HFFc6 (cell line): ENCODE data around the gene CNOT1. TPM values are rescaled to one million over a fixed set of nuclear protein-coding genes. Genes with fewer than 3 reads are reported as not detected.

Experiments
- DNase-seq: peaks from one replicate; pipeline ENCODE4 v3.0.0-alpha.2; 2018
- H3K27ac Mint-ChIP-seq: 2 replicates; pipeline ENCODE4 v1.8.0; 2020; ENCODE audit warnings: mild to moderate bottlenecking, mixed read lengths
- H3K27me3 Mint-ChIP-seq: 2 replicates; pipeline ENCODE4 v1.8.0; 2021; ENCODE audit warnings: mild to moderate bottlenecking, moderate library complexity, mixed read lengths; ENCODE audit not compliant: insufficient read depth
- H3K36me3 Mint-ChIP-seq: 2 replicates; pipeline ENCODE4 v1.8.0; 2021; ENCODE audit warnings: low read depth, mixed read lengths
- H3K4me1 Mint-ChIP-seq: 2 replicates; pipeline ENCODE4 v1.8.0; 2020; ENCODE audit warnings: low read depth, mixed read lengths
- H3K4me3 Mint-ChIP-seq: 2 replicates; pipeline ENCODE4 v1.8.0; 2020; ENCODE audit warnings: mild to moderate bottlenecking, moderate library complexity, mixed read lengths
- H3K9me3 Mint-ChIP-seq: 2 replicates; pipeline ENCODE4 v1.8.0; 2020; ENCODE audit warnings: mild to moderate bottlenecking, mixed read lengths
- CTCF ChIP-seq: fragments of 200-600 bp; sonication (generic); IDR thresholded peaks from 2 replicates; pipeline ENCODE4 v1.5.0; 2021; ENCODE audit warnings: antibody characterized with exemption, mild to moderate bottlenecking
- total RNA-seq, 6 experiments: library from RNA; stranded (reverse); fragmentation: NEBNext Ultra II Directional; extraction: Animal tissue kit (Norgen Biotek cat#: 25700); gene quantifications; 2 replicates in 1 of 6; 3 replicates in 5 of 6; pipeline ENCODE4 v1.2.3, GENCODE V29; 2021

CNOT1 gene
- total RNA-seq, 6 experiments from 2014 or later, result 114 to 139 (median 121) TPM

- H3K36me3 Mint-ChIP-seq, result peaks cover 38% of the 10 kb centered on the region
- no peak overlapping the region for H3K27ac Mint-ChIP-seq
- DNase-seq, result no peak
- no peaks in the 10 kb centered on the region; the same call in 1 of the 2 replicates for H3K27me3 Mint-ChIP-seq
- H3K4me3 Mint-ChIP-seq, result no peak overlapping the region
- H3K9me3 Mint-ChIP-seq, result no peaks in the 10 kb centered on the region
- no peak for TF ChIP-seq CTCF
- peaks cover 10% of the 10 kb centered on the region for H3K4me1 Mint-ChIP-seq
These were observed 40.2 kb downstream of the CNOT1 start for GRCh38 chr16:58589326-58589905.

GRCh38 chr16:58588406-58588805 lies 41.2 kb downstream of the CNOT1 start:
- Mint-ChIP-seq H3K36me3 (peaks cover 36% of the 10 kb centered on the region), H3K27me3 (no peaks in the 10 kb centered on the region; the same call in 1 of the 2 replicates), H3K27ac (no peak overlapping the region), H3K4me1 (peaks cover 10% of the 10 kb centered on the region), H3K9me3 (no peaks in the 10 kb centered on the region), H3K4me3 (no peak overlapping the region)
- no peak for TF ChIP-seq CTCF
- DNase-seq, result no peak

- Mint-ChIP-seq H3K9me3 (no peaks in the 10 kb centered on the region), H3K27ac (0 out of 2 replicates have a peak overlapping the region, but pooled peaks have one; percentile 25), H3K4me1 (no peaks in the 10 kb centered on the region), H3K27me3 (no peaks in the 10 kb centered on the region), H3K4me3 (no peak overlapping the region), H3K36me3 (peaks cover 26% of the 10 kb centered on the region)
- DNase-seq, result no peak
- TF ChIP-seq CTCF, result no peak
These were observed 43.1 kb downstream of the CNOT1 start for GRCh38 chr16:58586340-58587030.

GRCh38 chr16:58584831-58585505 lies 44.7 kb downstream of the CNOT1 start:
- no peak for TF ChIP-seq CTCF
- H3K27ac Mint-ChIP-seq, result peak overlapping the region; percentile 53
- no peak for DNase-seq

GRCh38 chr16:58582971-58583765 lies 46.5 kb downstream of the CNOT1 start:
- TF ChIP-seq CTCF, result no peak
- no peaks in the 10 kb centered on the region for H3K9me3 Mint-ChIP-seq
- H3K36me3 Mint-ChIP-seq, result peaks cover 40% of the 10 kb centered on the region
- H3K4me1 Mint-ChIP-seq, result no peaks in the 10 kb centered on the region
- no peaks in the 10 kb centered on the region for H3K27me3 Mint-ChIP-seq
- DNase-seq, result no peak
- no peak overlapping the region for H3K27ac Mint-ChIP-seq
- H3K4me3 Mint-ChIP-seq, result no peak overlapping the region

More at GRCh38 chr16:58584831-58585505, 44.7 kb downstream of the CNOT1 start:
- Mint-ChIP-seq H3K9me3 (no peaks in the 10 kb centered on the region), H3K27me3 (no peaks in the 10 kb centered on the region), H3K36me3 (peaks cover 32% of the 10 kb centered on the region), H3K4me3 (no peak overlapping the region), H3K4me1 (no peaks in the 10 kb centered on the region)
